Retinal pigment epithelial cell (primary cell): ENCODE results near the gene ME1.
A peak's percentile ranks its signal among the peaks of the same experiment; 100 is the strongest.

Experiments used
- DNase-seq: peaks from one replicate; pipeline ENCODE4 v3.0.0-alpha.2; 2010; ENCODE audit warnings: low read depth
- H3K4me3 ChIP-seq: 2 replicates; pipeline ENCODE4 v1.5.1; 2011; ENCODE audit warnings: mild to moderate bottlenecking, low read length, control low read depth, moderate library complexity
- TF ChIP-seq, protein P1 (sequence below): conservative IDR thresholded peaks from 2 replicates; pipeline ENCODE4 v1.5.1; 2011; ENCODE audit warnings: low read depth, low read length, control low read depth, inconsistent platforms

Gene ME1

DNA sequence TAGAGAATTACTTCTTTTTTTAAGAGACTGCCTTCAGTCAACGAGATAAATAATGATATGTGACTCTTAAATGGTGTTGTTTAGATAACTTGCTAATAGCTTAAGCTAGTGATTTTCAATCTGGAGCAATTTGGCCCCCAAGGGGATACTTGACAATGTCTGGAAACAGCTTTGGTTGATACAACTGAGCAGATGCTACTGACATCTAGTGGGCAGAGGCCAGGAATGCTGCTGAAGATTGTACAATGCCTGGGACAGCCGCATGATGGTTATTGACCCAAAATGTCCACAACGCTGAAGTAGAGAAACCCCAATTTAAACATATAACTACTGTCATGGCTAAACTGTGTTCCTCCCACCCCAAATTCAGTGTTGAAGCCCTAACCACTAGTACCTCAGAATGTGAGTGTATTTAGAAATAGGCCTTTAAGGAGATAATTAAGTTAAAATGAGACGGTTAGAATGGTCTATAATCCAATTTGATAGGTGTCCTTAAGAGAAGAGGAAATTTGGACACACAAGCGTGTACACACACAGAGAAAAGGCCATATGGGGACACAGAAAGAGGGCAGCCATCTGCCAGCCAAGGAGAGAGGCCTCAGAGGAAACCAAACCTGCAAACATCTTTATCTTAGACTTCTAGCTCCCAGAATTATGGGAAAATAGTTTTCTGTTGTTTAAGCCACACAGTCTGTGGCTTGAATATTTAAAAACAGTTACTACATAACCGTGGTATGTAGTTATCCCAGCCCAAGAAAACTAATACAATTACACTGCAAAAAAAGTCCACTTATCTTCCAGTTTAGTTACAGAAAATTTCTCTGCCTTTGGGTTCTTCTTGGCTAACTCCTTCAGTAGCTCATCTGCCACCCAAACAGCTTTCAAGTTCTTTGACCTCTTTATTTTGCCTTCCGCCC lies 215.5 kb downstream of the ME1 start:
- TF ChIP-seq, protein P1, sequence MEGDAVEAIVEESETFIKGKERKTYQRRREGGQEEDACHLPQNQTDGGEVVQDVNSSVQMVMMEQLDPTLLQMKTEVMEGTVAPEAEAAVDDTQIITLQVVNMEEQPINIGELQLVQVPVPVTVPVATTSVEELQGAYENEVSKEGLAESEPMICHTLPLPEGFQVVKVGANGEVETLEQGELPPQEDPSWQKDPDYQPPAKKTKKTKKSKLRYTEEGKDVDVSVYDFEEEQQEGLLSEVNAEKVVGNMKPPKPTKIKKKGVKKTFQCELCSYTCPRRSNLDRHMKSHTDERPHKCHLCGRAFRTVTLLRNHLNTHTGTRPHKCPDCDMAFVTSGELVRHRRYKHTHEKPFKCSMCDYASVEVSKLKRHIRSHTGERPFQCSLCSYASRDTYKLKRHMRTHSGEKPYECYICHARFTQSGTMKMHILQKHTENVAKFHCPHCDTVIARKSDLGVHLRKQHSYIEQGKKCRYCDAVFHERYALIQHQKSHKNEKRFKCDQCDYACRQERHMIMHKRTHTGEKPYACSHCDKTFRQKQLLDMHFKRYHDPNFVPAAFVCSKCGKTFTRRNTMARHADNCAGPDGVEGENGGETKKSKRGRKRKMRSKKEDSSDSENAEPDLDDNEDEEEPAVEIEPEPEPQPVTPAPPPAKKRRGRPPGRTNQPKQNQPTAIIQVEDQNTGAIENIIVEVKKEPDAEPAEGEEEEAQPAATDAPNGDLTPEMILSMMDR = peak; percentile 93
- H3K4me3 ChIP-seq = no peak overlapping the region
- DNase-seq = peak; percentile 34

DNA sequence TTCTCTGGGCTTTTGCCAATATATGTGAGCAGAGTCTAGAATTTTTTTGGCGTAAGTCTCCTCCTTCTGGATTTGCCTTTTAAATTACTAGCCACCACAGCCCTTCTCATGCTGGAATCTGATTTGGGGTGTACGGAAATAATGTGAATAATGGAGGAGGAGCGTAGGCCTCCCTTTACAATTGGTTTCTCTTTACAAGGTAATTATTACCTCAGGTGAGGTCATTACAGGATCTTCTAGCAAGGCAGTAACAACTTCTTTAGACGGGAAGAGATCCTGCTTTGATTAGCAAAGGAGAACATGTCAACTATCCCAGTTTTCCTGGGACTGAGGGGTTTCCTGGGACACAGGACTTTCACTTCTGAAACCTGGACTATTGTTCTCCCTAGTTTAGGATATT lies 228.8 kb downstream of the ME1 start:
- no peak overlapping the region for H3K4me3 ChIP-seq
- TF ChIP-seq, protein P1 = no peak
- DNase-seq = no peak

DNA sequence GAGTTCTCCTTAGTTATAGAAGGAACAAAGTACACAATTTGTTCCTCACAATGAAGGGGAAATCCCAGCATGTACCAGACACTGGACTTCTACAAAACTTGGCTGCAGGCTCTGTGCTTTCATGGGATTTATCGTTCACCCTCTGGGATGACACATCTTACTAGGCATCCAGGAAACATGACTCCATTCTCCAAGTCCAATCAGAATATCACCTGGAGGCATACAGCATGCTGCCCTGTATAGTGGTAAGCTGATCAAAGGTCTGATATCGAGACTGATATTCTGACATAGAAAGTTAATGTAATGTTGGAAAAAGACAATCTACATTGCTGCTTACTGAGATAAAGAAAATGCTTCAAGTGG lies 231.0 kb downstream of the ME1 start:
- TF ChIP-seq, protein P1 = no peak
- no peak for DNase-seq
- H3K4me3 ChIP-seq = no peak overlapping the region

DNA sequence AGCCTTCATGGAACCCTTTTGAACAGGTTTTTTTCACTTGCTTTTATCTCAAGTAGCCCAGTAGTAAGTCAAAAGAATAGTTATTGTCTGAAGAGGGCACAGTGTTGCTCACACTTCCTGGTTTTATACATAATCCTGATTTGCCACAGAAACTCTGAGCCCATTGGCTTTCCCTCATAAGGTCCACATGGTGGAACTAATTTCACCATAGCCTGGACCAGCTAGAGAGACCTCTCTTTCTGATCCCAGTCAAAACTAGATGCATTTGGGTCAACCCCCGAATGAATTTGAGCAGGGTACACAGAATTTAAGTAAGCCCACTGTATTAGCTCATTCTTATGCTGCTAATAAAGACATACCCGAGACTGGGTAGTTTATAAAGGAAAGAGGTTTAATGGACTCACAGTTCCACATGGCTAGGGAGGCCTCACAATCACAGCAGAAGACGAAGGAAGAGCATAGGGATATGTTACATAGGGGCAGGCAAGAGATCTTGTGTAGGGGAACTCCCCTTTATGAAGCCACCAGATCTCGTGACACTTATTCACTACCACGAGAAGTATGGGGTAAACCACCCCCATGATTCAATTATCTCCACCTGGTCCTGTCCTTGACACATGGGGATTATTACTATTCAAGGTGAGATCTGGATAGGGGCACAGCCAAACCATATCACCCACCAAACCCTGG lies 231.5 kb downstream of the ME1 start:
- no peak overlapping the region for H3K4me3 ChIP-seq
- TF ChIP-seq, protein P1 = no peak
- no peak for DNase-seq

DNA sequence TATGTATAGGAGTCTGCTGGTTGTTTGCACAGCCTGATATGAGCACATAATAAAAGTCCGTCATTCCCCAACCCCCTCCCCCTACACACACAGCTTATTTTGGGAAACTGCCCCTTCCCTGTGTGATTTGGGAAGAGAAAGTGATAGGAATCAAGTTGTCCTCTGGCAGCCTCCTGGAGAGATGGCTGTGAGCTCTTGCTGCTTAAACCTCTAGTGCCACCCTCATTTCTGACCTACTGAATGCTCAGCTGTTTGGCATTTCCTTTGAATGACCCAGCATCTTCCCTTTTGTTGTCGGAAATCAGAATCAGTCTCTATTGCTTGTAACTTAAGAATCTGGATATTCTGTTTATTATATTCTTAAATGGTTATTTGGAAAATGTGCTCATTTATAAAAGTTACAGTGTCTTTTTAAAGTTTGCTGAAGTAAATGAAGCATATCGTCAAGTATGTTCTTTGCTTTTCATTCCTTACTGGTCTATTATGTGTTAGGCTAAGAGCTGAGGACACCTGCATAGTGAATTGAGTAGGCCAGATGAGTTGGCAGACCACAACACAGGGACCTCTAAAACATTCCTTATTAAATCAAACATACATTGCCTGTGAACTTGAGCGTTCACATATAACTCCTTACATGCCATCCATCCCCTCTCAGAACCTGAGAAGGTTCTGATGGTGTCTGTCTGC lies 232.2 kb downstream of the ME1 start:
- TF ChIP-seq, protein P1 = no peak
- no peak overlapping the region for H3K4me3 ChIP-seq

DNA sequence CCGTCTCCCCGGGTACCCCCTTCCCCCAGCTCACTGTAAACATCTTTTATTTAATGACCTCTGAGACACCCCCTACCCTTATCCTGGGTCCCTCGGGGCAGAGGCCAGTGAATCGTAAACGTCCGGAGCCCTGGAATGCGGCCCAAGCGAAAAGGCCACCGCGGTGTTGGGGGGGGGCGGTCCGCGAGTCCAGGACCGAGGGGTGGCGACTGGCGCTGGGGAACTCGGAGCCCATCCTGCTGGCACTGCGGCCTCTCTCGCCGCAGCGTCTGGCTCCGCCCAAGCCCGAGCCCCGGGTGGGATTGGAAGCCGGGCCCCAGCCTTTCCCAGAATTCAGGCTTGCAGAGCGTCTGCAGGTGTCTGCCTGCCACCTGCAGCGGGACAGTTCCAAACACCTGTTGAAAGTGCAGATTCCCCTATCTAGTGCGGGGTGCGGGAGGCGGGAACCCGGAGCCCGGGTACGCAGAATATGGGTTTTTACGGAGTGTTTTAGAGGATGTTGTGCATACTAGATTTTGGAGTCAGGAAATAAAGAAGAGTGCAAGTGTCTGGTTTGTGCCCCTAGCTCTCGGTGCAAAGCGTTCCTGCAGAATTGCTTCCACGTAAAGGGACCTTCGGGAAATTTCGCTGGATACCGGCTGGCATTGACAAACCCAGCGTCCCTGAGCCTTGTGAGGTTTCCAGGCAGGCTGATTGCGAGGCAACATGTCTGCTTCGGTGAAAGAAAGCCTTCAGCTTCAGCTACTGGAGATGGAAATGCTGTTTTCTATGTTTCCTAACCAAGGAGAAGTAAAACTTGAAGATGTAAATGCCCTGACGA lies 236.9 kb downstream of the ME1 start:
- DNase-seq = no peak
- TF ChIP-seq, protein P1 = no peak
- H3K4me3 ChIP-seq = peak overlapping the region; percentile 90

More for the DNA sequence above, 232.2 kb downstream of the ME1 start:
- no peak for DNase-seq
